ENCODE data around the gene PSMG4. TPM values are rescaled to one million over a fixed set of nuclear protein-coding genes. Genes with fewer than 3 reads are reported as not detected.

The PSMG4 gene
- total and polyA plus RNA-seq, 2 of the 8 experiments (the other 6 are each of a cell fraction or from before 2014, with no cell fraction given), result 40.6 to 113 TPM

DNA sequence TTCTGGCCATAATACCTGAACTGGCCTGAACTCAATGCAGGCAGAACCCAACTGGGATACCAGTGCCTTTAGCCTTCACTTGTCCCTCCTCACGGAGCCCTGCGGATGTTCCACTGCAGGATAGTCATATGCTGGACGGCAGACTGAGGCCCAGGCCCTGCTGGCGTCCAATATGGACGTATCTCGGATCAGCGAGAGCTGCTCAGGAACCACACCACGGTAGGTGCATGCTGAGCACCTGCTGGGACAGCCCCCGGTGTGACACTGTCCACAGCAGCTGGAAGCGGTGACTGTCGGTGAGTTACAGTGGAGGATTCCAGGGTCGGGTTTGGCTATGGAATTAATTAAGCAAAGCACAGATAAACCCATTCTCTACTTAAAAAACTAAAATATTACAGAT, 48.7 kb downstream of the PSMG4 start:
- H3K4me3 ChIP-seq (ENCODE audit: extremely low read depth in 1 of 4, insufficient read depth in 2 of 4, low read depth in 3 of 4, low read length in 4 of 4), result no peak overlapping the region
- H3K27me3 ChIP-seq (replicated peaks in 1 of 4; ENCODE audit: control insufficient read depth in 3 of 4, extremely low read depth in 1 of 4, insufficient read depth in 3 of 4, low read length in 3 of 4), result no peaks in the 10 kb centered on the region
- H2BK120ac ChIP-seq (replicated peaks; ENCODE audit: low read depth, low read length), result no peak overlapping the region
- H3K9me3 ChIP-seq (ENCODE audit: insufficient read depth in 2 of 2, low read depth in 1 of 2, low read length in 1 of 2), result no peaks in the 10 kb centered on the region
- no peak overlapping the region for H2AFZ ChIP-seq (ENCODE audit: low read length)
- no peaks in the 10 kb centered on the region for H3K79me2 ChIP-seq (ENCODE audit: control insufficient read depth in 1 of 2, insufficient read depth in 2 of 2, low read length in 2 of 2)
- H2BK5ac ChIP-seq (ENCODE audit: low read depth, low read length), result no peak overlapping the region
- H3K23me2 ChIP-seq (ENCODE audit: low read depth, low read length), result no peaks in the 10 kb centered on the region
- no peak overlapping the region for H3K23ac ChIP-seq (ENCODE audit: insufficient read length)
- H3K18ac ChIP-seq (ENCODE audit: extremely low read depth, low read length), result no peak overlapping the region
- H4K8ac ChIP-seq (ENCODE audit: extremely low read depth, insufficient read depth, low read length), result no peak overlapping the region
- no peak overlapping the region for H2BK20ac ChIP-seq (ENCODE audit: low read length)
- H3K56ac ChIP-seq (replicated peaks; ENCODE audit: insufficient read length, low read depth, low read length), result no peak overlapping the region
- CTCF ChIA-PET (ENCODE audit: partially characterized antibody), result no interaction called here
- H3K14ac ChIP-seq (ENCODE audit: insufficient read length), result no peak overlapping the region
- H2BK12ac ChIP-seq (ENCODE audit: low read depth, low read length), result no peak overlapping the region
- no peak overlapping the region for H3K4me2 ChIP-seq (ENCODE audit: insufficient read depth in 1 of 2, low read depth in 2 of 2, low read length in 2 of 2)
- no peak for DNase-seq (ENCODE audit: low read depth in 1 of 2, low spot score in 2 of 2)
- H2BK15ac ChIP-seq (ENCODE audit: low read length), result no peak overlapping the region
- H4K91ac ChIP-seq (replicated peaks; ENCODE audit: insufficient read length, low read length), result no peak overlapping the region
- no peak overlapping the region for H2AK5ac ChIP-seq (ENCODE audit: low read depth, low read length)
- no peak overlapping the region for H3K27ac ChIP-seq (ENCODE audit: low read depth, low read length)
- H3K4ac ChIP-seq (replicated peaks; ENCODE audit: insufficient read length, low read depth, low read length), result no peak overlapping the region
- no peak overlapping the region for H4K5ac ChIP-seq (ENCODE audit: insufficient read length, low read depth, low read length)
- H3K9ac ChIP-seq (replicated peaks in 1 of 4; ENCODE audit: extremely low read depth in 1 of 4, low read depth in 3 of 4, low read length in 3 of 4), result no peak overlapping the region
- no peaks in the 10 kb centered on the region for H4K20me1 ChIP-seq (replicated peaks in 1 of 2; ENCODE audit: control insufficient read depth in 1 of 2, insufficient read depth in 2 of 2, low read length in 2 of 2)
- no peaks in the 10 kb centered on the region for H3K36me3 ChIP-seq (ENCODE audit: control insufficient read depth in 2 of 4, insufficient read depth in 4 of 4, low read length in 3 of 4)
- peaks cover 0 to 2% (median 1%) of the 10 kb centered on the region in 4 experiments; a peak in 3 of 7 replicates for H3K4me1 ChIP-seq (replicated peaks in 1 of 4; ENCODE audit: control insufficient read depth in 3 of 4, insufficient read depth in 4 of 4, low read length in 3 of 4)
- WGBS, 2 experiments (ENCODE audit: extremely low coverage in 1 of 2, insufficient coverage in 1 of 2, insufficient read length in 1 of 2, insufficient replicate concordance in 2 of 2, low coverage in 1 of 2, low lambda C conversion rate in 2 of 2, missing lambda C conversion rate in 1 of 2), result 88% methylated on average over 12 of the region's 12 CpGs; no CpG with 5 or more reads in 1 of the 2 experiments
- POLR2A ChIA-PET (ENCODE audit: partially characterized antibody), result no interaction called here
- FAIRE-seq, result no peak
- H3K79me1 ChIP-seq (ENCODE audit: low read depth, low read length), result peaks cover 7% of the 10 kb centered on the region; the same call in 1 of the 2 replicates
- TF ChIP-seq TCF12 (IDR thresholded peaks at IDR 0.05; ENCODE audit: low read depth, low read length) (no peak), CBX8 (IDR thresholded peaks at IDR 0.05; ENCODE audit: borderline replicate concordance, low read depth, low read length) (no peak), POLR2AphosphoS5 (IDR thresholded peaks at IDR 0.05; ENCODE audit: low read depth, low read length) (no peak), ZNF274 (IDR thresholded peaks at IDR 0.05; ENCODE audit: borderline replicate concordance, extremely low read depth, low read length) (no peak), YY1 (IDR thresholded peaks at IDR 0.05; ENCODE audit: low read depth, low read length) (no peak), TAF1 (IDR thresholded peaks at IDR 0.05; ENCODE audit: low read depth, low read length) (no peak), SP4 (IDR thresholded peaks at IDR 0.05; ENCODE audit: low read length) (no peak), TEAD4 (IDR thresholded peaks at IDR 0.05; ENCODE audit: low read depth, low read length) (no peak), BCL11A (IDR thresholded peaks at IDR 0.05; ENCODE audit: low read depth in 2 of 2, low read length in 2 of 2) (no peak), EP300 (IDR thresholded peaks at IDR 0.05; ENCODE audit: borderline replicate concordance in 1 of 2, low read depth in 2 of 2, low read length in 2 of 2) (no peak), HDAC2 (IDR thresholded peaks at IDR 0.05; ENCODE audit: borderline replicate concordance in 1 of 2, low read depth in 2 of 2, low read length in 2 of 2) (no peak), RFX5 (IDR thresholded peaks at IDR 0.05; ENCODE audit: borderline replicate concordance, low read depth, low read length) (no peak), SRF (IDR thresholded peaks at IDR 0.05; ENCODE audit: low read depth, low read length) (no peak), JUND (IDR thresholded peaks at IDR 0.05; ENCODE audit: low read length) (no peak), ATF3 (IDR thresholded peaks at IDR 0.05; ENCODE audit: insufficient read depth, low read depth, low read length) (no peak)

Data from H1 (cell line).